Astrocyte (in vitro differentiated cells and primary cell): Measurements from ENCODE around the gene PRSS50.

Source experiments
- EZH2 ChIP-seq: IDR thresholded peaks from 2 replicates; pipeline ENCODE4 v1.6.1; 2012; ENCODE audit warnings: mild to moderate bottlenecking, low read length, inconsistent platforms; ENCODE audit not compliant: insufficient read depth
- TF ChIP-seq, protein P1 (sequence below): IDR thresholded peaks from 2 replicates; pipeline ENCODE4 v1.5.1; 2011; ENCODE audit warnings: low read depth, mild to moderate bottlenecking, inconsistent platforms, low read length, moderate library complexity; ENCODE audit not compliant: insufficient read depth

DNA sequence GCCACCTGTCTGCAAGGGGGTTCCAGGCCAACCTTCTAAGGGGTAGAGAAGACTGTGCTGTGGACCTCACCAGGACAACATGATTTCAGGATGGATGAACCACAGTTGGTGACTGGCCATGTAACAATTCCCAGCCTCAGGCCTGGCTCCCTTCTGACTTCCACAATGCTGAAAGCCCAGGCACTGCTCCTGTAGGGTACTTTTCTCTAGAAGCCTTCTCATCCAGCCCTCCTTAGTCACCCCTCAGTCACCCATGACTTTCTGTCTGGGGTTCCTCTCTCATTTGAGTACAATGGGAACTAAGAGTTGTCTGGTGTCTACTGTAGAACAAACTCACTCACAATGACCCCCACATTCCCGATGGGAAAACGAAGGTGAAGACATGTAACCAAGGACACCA, 32.8 kb downstream of the PRSS50 start:
- TF ChIP-seq, protein P1, sequence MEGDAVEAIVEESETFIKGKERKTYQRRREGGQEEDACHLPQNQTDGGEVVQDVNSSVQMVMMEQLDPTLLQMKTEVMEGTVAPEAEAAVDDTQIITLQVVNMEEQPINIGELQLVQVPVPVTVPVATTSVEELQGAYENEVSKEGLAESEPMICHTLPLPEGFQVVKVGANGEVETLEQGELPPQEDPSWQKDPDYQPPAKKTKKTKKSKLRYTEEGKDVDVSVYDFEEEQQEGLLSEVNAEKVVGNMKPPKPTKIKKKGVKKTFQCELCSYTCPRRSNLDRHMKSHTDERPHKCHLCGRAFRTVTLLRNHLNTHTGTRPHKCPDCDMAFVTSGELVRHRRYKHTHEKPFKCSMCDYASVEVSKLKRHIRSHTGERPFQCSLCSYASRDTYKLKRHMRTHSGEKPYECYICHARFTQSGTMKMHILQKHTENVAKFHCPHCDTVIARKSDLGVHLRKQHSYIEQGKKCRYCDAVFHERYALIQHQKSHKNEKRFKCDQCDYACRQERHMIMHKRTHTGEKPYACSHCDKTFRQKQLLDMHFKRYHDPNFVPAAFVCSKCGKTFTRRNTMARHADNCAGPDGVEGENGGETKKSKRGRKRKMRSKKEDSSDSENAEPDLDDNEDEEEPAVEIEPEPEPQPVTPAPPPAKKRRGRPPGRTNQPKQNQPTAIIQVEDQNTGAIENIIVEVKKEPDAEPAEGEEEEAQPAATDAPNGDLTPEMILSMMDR = no peak
- TF ChIP-seq EZH2 = no peak
